Measurements from ENCODE around the gene KCNMA1.

The KCNMA1 gene

GRCh38 chr10:77121829-77122228 is 515.8 kb downstream of the KCNMA1 start:
- no peak for DNase-seq

- DNase-seq = no peak
These were observed 516.8 kb downstream of the KCNMA1 start for GRCh38 chr10:77120666-77121376.

GRCh38 chr10:77120012-77120411 is 517.6 kb downstream of the KCNMA1 start:
- no peak for DNase-seq

GRCh38 chr10:77118603-77119282 is 518.9 kb downstream of the KCNMA1 start:
- DNase-seq = no peak

- DNase-seq = no peak
These were observed 520.1 kb downstream of the KCNMA1 start for GRCh38 chr10:77117501-77117900.

GRCh38 chr10:77116904-77117303 is 520.7 kb downstream of the KCNMA1 start:
- no peak for DNase-seq

- DNase-seq = no peak
These were observed 523.3 kb downstream of the KCNMA1 start for GRCh38 chr10:77114181-77114821.

- peak; percentile 87 for DNase-seq
These were observed 525.7 kb downstream of the KCNMA1 start for GRCh38 chr10:77111611-77112550.

GRCh38 chr10:77110757-77111156 is 526.9 kb downstream of the KCNMA1 start:
- no peak for DNase-seq

- DNase-seq = no peak
These were observed 528.1 kb downstream of the KCNMA1 start for GRCh38 chr10:77109351-77109994.

- DNase-seq = no peak
These were observed 530.9 kb downstream of the KCNMA1 start for GRCh38 chr10:77106676-77107075.

GRCh38 chr10:77105761-77106221 is 531.8 kb downstream of the KCNMA1 start:
- DNase-seq = peak; percentile 82

GRCh38 chr10:77104459-77104980 is 533.1 kb downstream of the KCNMA1 start:
- peak; percentile 51 for DNase-seq

- no peak for DNase-seq
These were observed 534.4 kb downstream of the KCNMA1 start for GRCh38 chr10:77103213-77103612.

GRCh38 chr10:77101341-77101740 is 536.3 kb downstream of the KCNMA1 start:
- DNase-seq = no peak

- no peak for DNase-seq
These were observed 538.5 kb downstream of the KCNMA1 start for GRCh38 chr10:77099136-77099535.

- DNase-seq = no peak
These were observed 540.0 kb downstream of the KCNMA1 start for GRCh38 chr10:77097625-77098024.

- DNase-seq = no peak
These were observed 544.5 kb downstream of the KCNMA1 start for GRCh38 chr10:77093126-77093525.

- DNase-seq = no peak
These were observed 545.9 kb downstream of the KCNMA1 start for GRCh38 chr10:77091597-77092165.

- no peak for DNase-seq
These were observed 546.9 kb downstream of the KCNMA1 start for GRCh38 chr10:77090381-77091356.
